Neural progenitor cell (in vitro differentiated cells): ENCODE measurements around the gene BMPR1A. TPM values are rescaled to one million over a fixed set of nuclear protein-coding genes. Genes with fewer than 3 reads are reported as not detected.
A peak's percentile ranks its signal among the peaks of the same experiment; 100 is the strongest.
"Not testable (repeated sequence)": the region's sequence is repeated elsewhere in the genome, so short reads cannot be mapped to it uniquely, and the experiment has no call there.

Experiments
- DNase-seq: peaks from one replicate; pipeline ENCODE4 v3.0.0-alpha.2; 2016; ENCODE audit warnings: low spot score
- H2AFZ ChIP-seq: fragments of 200-600 bp; sonication (generic); replicated peaks from 2 replicates; pipeline ENCODE4 v1.6.1; 2016; ENCODE audit warnings: antibody characterized with exemption
- H3F3A ChIP-seq: fragments of 200-600 bp; sonication (generic); 2 replicates; pipeline ENCODE4 v1.6.1; 2016; ENCODE audit warnings: antibody characterized with exemption, low read depth
- H3K27ac ChIP-seq: fragments of 200-600 bp; sonication (generic); 2 replicates; pipeline ENCODE4 v1.5.1; 2016; ENCODE audit warnings: mild to moderate bottlenecking
- H3K27me3 ChIP-seq: fragments of 200-600 bp; sonication (generic); 2 replicates; pipeline ENCODE4 v1.6.1; 2016; ENCODE audit warnings: mild to moderate bottlenecking, moderate library complexity
- H3K36me3 ChIP-seq: fragments of 200-600 bp; sonication (generic); 2 replicates; pipeline ENCODE4 v1.5.1; 2016
- H3K4me1 ChIP-seq: fragments of 200-600 bp; sonication (generic); 2 replicates; pipeline ENCODE4 v1.6.1; 2016; ENCODE audit warnings: mixed run types
- H3K4me2 ChIP-seq: fragments of 200-600 bp; sonication (generic); 2 replicates; pipeline ENCODE4 v1.6.1; 2016
- H3K4me3 ChIP-seq: fragments of 200-600 bp; sonication (generic); 2 replicates; pipeline ENCODE4 v1.5.1; 2016
- H3K79me2 ChIP-seq: fragments of 200-600 bp; sonication (generic); 2 replicates; pipeline ENCODE4 v1.6.1; 2016; ENCODE audit warnings: low read depth
- H3K9ac ChIP-seq: fragments of 200-600 bp; sonication (generic); 2 replicates; pipeline ENCODE4 v1.6.1; 2016
- H3K9me3 ChIP-seq: fragments of 200-600 bp; sonication (generic); 2 replicates; pipeline ENCODE4 v1.5.1; 2016; ENCODE audit warnings: low read depth
- H4K20me1 ChIP-seq: fragments of 200-600 bp; sonication (generic); 2 replicates; pipeline ENCODE4 v1.6.1; 2016; ENCODE audit warnings: low read depth
- H3K27ac Mint-ChIP-seq: 3 replicates; pipeline ENCODE4 v1.8.0; 2021; ENCODE audit warnings: mixed read lengths
- H3K27me3 Mint-ChIP-seq: 2 replicates; pipeline ENCODE4 v1.8.0; 2022; ENCODE audit warnings: low read depth, mild to moderate bottlenecking, inconsistent platforms, moderate library complexity, mixed read lengths; ENCODE audit not compliant: insufficient read depth
- H3K36me3 Mint-ChIP-seq: 3 replicates; pipeline ENCODE4 v1.8.0; 2021; ENCODE audit warnings: mixed read lengths
- H3K4me1 Mint-ChIP-seq: 3 replicates; pipeline ENCODE4 v1.8.0; 2021; ENCODE audit warnings: mixed read lengths
- H3K4me3 Mint-ChIP-seq: 3 replicates; pipeline ENCODE4 v1.8.0; 2021; ENCODE audit warnings: mild to moderate bottlenecking, moderate library complexity, mixed read lengths
- H3K9me3 Mint-ChIP-seq: 3 replicates; pipeline ENCODE4 v1.8.0; 2020; ENCODE audit warnings: mixed read lengths
- EZH2 ChIP-seq: fragments of 200-600 bp; sonication (generic); IDR thresholded peaks from 2 replicates; pipeline ENCODE4 v1.6.1; 2017; ENCODE audit warnings: antibody characterized with exemption, mild to moderate bottlenecking, moderate library complexity
- EZH2phosphoT487 ChIP-seq: fragments of 200-600 bp; sonication (generic); IDR thresholded peaks from 2 replicates; pipeline ENCODE4 v1.6.1; 2017; ENCODE audit warnings: antibody characterized with exemption
- total RNA-seq: library from RNA; depleted of rRNA; stranded (reverse); fragments of >200 nt; gene quantifications from 2 replicates; pipeline ENCODE4 v1.2.3, GENCODE V29; 2015; ENCODE audit warnings: low replicate concordance
- TF ChIP-seq, protein P1 (sequence below): fragments of 200-600 bp; sonication (generic); IDR thresholded peaks from 2 replicates; pipeline ENCODE4 v1.5.1; 2017; ENCODE audit warnings: antibody characterized with exemption, mild to moderate bottlenecking

Gene BMPR1A
- total RNA-seq, 1 donor from 2014 or later, result 76.2 TPM

DNA sequence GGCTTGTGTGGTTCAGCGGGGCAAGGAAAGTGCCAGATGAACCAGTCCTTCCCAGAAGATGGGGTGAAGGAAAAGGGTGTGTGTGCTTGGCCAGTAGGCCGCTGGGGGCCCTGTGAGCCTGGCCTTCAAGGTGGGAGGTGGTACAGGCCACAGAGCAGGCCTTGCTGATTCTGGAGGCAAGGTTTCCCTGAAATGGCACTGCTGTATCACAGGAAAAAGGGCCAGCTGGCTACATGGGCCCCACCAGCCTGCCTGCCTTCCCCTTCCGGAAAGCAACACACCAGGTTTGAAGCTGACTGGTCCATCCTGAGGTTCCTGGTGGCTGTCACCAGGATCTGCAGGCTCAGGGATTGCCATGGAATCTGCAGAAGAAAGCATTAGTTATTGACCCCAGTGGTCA is 188.5 kb downstream of the BMPR1A start:
- H3K27me3 Mint-ChIP-seq, result peaks cover 8% of the 10 kb centered on the region
- H3K4me1 Mint-ChIP-seq, result peaks cover 8% of the 10 kb centered on the region
- no peaks in the 10 kb centered on the region for H3K27me3 ChIP-seq

DNA sequence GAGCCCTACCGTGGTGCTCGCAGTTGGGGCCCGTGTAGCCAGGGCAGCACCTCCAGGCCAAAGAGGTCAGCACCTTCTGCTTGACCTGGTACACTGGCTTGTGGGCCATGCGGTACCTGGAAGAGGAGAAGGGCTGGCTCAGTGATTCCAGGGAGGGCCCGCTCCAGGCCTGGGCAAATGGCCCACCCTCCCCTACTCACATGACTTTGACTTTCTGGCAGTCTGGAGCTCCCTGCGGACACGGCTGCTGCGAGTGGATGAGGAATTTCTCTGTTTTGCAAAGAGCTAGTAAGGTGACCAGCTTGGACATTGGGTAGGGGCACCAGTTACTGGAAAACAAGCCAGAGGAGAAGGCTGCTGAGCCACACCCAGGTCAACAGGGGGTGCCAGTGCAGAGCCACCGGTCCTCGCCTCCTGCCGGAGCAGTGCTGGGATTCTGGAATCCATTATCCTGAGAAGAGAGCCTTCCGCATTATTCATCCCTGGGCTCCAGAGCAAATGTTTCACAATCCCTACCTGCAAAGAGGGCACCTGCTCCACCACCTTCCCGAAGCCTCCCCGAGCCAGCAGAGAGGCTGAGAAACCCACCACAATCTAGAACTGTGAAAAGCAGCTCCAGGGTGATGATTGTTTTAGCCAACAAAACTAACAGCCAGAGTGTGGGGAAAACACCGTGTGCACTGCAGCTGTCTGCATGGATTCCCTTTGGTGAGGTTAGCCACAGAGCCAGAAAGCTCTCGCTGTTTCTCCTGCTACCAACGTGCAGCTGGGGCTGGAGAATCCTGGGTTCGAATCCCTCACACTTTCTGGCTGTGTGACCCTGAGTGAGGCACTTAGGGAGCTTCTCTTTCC is 189.2 kb downstream of the BMPR1A start:
- Histone ChIP-seq H3K4me3 (no peak overlapping the region), H3K79me2 (no peaks in the 10 kb centered on the region), H3F3A (no peaks in the 10 kb centered on the region)

More for the DNA sequence above, 188.5 kb downstream of the BMPR1A start:
- no peak for DNase-seq
- no peaks in the 10 kb centered on the region for H4K20me1 ChIP-seq
- H3K36me3 ChIP-seq, result no peaks in the 10 kb centered on the region
- H3K27ac ChIP-seq, result no peak overlapping the region
- TF ChIP-seq EZH2 (no peak), EZH2phosphoT487 (no peak)
- TF ChIP-seq, protein P1, sequence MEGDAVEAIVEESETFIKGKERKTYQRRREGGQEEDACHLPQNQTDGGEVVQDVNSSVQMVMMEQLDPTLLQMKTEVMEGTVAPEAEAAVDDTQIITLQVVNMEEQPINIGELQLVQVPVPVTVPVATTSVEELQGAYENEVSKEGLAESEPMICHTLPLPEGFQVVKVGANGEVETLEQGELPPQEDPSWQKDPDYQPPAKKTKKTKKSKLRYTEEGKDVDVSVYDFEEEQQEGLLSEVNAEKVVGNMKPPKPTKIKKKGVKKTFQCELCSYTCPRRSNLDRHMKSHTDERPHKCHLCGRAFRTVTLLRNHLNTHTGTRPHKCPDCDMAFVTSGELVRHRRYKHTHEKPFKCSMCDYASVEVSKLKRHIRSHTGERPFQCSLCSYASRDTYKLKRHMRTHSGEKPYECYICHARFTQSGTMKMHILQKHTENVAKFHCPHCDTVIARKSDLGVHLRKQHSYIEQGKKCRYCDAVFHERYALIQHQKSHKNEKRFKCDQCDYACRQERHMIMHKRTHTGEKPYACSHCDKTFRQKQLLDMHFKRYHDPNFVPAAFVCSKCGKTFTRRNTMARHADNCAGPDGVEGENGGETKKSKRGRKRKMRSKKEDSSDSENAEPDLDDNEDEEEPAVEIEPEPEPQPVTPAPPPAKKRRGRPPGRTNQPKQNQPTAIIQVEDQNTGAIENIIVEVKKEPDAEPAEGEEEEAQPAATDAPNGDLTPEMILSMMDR, result no peak
- Mint-ChIP-seq H3K9me3 (no peaks in the 10 kb centered on the region), H3K4me3 (no peak overlapping the region), H3K36me3 (no peaks in the 10 kb centered on the region), H3K27ac (no peak overlapping the region)
- no peak overlapping the region for H2AFZ ChIP-seq
- H3K79me2 ChIP-seq, result no peaks in the 10 kb centered on the region
- no peak overlapping the region for H3K4me3 ChIP-seq
- no peaks in the 10 kb centered on the region for H3K9me3 ChIP-seq
- H3K9ac ChIP-seq, result no peak overlapping the region
- peaks cover 4% of the 10 kb centered on the region for H3K4me1 ChIP-seq
- H3F3A ChIP-seq, result no peaks in the 10 kb centered on the region
- no peak overlapping the region for H3K4me2 ChIP-seq

DNA sequence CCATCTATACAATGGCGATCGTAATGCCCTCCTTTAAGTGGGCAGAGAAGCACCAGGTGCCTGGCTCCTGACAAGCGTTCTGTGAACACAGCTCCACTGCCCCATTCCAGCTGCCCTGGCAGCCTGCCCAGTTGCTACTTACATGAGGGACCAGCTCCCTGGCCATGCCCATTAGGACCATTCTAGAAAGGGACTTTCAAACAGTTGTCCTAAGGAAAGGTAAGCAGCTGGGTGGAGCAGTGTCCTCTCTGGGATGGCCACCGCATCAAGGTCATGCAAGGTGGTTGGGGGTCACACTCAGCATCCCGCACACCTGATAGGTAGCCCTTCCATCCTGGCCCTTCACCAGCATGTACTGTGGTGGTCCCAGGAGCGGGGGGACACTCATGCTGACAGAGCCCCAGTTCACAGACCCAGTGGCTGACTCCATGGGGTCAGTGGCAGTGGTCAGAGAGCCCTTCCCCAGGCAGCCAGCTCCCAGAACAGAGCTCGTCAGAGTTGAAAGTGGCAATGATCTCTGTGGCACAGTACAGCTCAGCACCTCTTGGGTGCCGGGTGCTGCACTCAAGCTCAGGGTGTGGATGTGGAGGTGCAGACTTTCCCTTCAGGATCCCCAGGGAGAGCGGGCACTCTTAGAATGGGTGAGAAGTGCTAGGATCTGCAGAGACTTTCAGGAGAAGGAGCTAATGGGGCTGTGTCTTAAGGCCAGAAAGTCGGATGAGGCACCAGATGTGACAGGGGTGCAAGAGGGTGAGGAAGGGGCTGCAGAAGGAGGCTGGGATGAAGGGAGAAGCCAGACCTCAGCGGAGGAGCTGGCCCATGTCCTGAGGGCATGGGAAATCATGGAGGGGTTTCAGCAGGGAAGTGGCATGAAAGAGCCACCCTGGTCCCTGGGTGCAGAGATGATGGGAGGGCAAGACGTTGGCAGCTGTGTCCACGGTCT is 190.1 kb downstream of the BMPR1A start:
- Histone ChIP-seq H4K20me1 (no peaks in the 10 kb centered on the region), H3K36me3 (no peaks in the 10 kb centered on the region), H3K9me3 (no peaks in the 10 kb centered on the region), H3K4me2 (no peak overlapping the region), H3K9ac (no peak overlapping the region), H2AFZ (peak overlapping the region; percentile 98), H3K4me1 (peaks cover 4% of the 10 kb centered on the region), H3F3A (no peaks in the 10 kb centered on the region), H3K27me3 (no peaks in the 10 kb centered on the region), H3K27ac (no peak overlapping the region), H3K79me2 (no peaks in the 10 kb centered on the region), H3K4me3 (no peak overlapping the region)
- Mint-ChIP-seq H3K36me3 (no peaks in the 10 kb centered on the region), H3K27ac (peak overlapping the region; percentile 65), H3K4me1 (peaks cover 8% of the 10 kb centered on the region), H3K27me3 (peaks cover 11% of the 10 kb centered on the region), H3K9me3 (peaks cover 4% of the 10 kb centered on the region), H3K4me3 (no peak overlapping the region)
- no peak for DNase-seq
- TF ChIP-seq EZH2 (no peak), EZH2phosphoT487 (no peak)
- TF ChIP-seq, protein P1, result no peak

More for the DNA sequence above, 189.2 kb downstream of the BMPR1A start:
- H3K27me3 Mint-ChIP-seq, result peaks cover 8% of the 10 kb centered on the region
- H3K36me3 Mint-ChIP-seq, result no peaks in the 10 kb centered on the region
- peak overlapping the region; percentile 19 for H3K4me2 ChIP-seq
- no peaks in the 10 kb centered on the region for H4K20me1 ChIP-seq
- H3K4me1 ChIP-seq, result peaks cover 4% of the 10 kb centered on the region
- no peak overlapping the region for H3K27ac ChIP-seq
- no peak overlapping the region for H3K9ac ChIP-seq
- TF ChIP-seq, protein P1, result peak; percentile 68
- no peak for TF ChIP-seq EZH2
- no peaks in the 10 kb centered on the region for H3K36me3 ChIP-seq
- H3K9me3 ChIP-seq, result no peaks in the 10 kb centered on the region
- H2AFZ ChIP-seq, result peak overlapping the region; percentile 98
- H3K27me3 ChIP-seq, result no peaks in the 10 kb centered on the region
- H3K9me3 Mint-ChIP-seq, result peaks cover 2% of the 10 kb centered on the region
- no peak overlapping the region for H3K4me3 Mint-ChIP-seq
- peak; percentile 79 for DNase-seq
- H3K27ac Mint-ChIP-seq, result peak overlapping the region; percentile 58
- peaks cover 8% of the 10 kb centered on the region for H3K4me1 Mint-ChIP-seq

DNA sequence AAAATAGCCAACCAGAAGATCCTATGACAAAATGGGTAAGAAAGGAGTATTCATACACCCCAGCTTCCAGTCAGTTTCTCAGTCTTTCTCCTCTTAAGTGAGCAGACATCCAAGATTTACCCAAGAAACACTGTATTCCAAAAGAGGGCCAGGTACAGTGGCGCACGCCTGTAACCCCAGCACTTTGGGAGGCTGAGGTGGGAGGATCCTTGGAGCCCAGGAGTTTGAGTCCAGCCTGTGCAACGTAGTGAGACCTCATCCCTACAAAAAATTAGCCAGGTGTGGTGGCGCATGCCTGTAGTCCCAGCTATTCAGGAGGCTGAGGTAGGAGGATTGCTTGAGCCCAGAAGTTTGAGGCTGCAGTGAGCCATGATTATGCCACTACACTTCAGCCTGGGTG is 191.4 kb downstream of the BMPR1A start:
- not testable (repeated sequence) for H3K9ac ChIP-seq, H3K27ac ChIP-seq, H3K36me3 ChIP-seq, H3K27me3 ChIP-seq, H3K4me1 Mint-ChIP-seq, DNase-seq, H3K36me3 Mint-ChIP-seq, H3K9me3 ChIP-seq, H3K79me2 ChIP-seq, H3F3A ChIP-seq, H3K4me3 ChIP-seq, H3K4me1 ChIP-seq, H3K4me2 ChIP-seq, H2AFZ ChIP-seq, H3K27ac Mint-ChIP-seq, H4K20me1 ChIP-seq, H3K4me3 Mint-ChIP-seq
- peaks cover 11% of the 10 kb centered on the region for H3K27me3 Mint-ChIP-seq
- H3K9me3 Mint-ChIP-seq, result peaks cover 17% of the 10 kb centered on the region
